Rectal smooth muscle tissue (tissue), 1 donor: Measurements from ENCODE around the gene SORCS2.

Experiments
- H3K27ac ChIP-seq: one replicate; pipeline ENCODE4 v1.7.0; 2013; ENCODE audit warnings: low read depth, low read length, inconsistent platforms
- H3K27me3 ChIP-seq: one replicate; pipeline ENCODE4 v1.7.0; 2013; ENCODE audit warnings: low read length; ENCODE audit not compliant: control insufficient read depth, insufficient read depth
- H3K36me3 ChIP-seq: one replicate; pipeline ENCODE4 v1.7.0; 2013; ENCODE audit warnings: low read length; ENCODE audit not compliant: control insufficient read depth, insufficient read depth
- H3K4me1 ChIP-seq: one replicate; pipeline ENCODE4 v1.7.0; 2013; ENCODE audit warnings: low read length; ENCODE audit not compliant: control insufficient read depth, insufficient read depth
- H3K4me3 ChIP-seq: one replicate; pipeline ENCODE4 v1.7.0; 2013; ENCODE audit warnings: low read length
- H3K9ac ChIP-seq: one replicate; pipeline ENCODE4 v1.7.0; 2013; ENCODE audit warnings: low read length

SORCS2 gene

GRCh38 chr4:7458477-7458876, 266.1 kb downstream of the SORCS2 start:
- H3K4me3 ChIP-seq: no peak overlapping the region
- H3K36me3 ChIP-seq: no peaks in the 10 kb centered on the region
- no peak overlapping the region for H3K9ac ChIP-seq
- no peak overlapping the region for H3K27ac ChIP-seq
- H3K4me1 ChIP-seq: no peaks in the 10 kb centered on the region
- H3K27me3 ChIP-seq: no peaks in the 10 kb centered on the region

GRCh38 chr4:7459471-7459870, 267.1 kb downstream of the SORCS2 start:
- no peaks in the 10 kb centered on the region for H3K36me3 ChIP-seq
- H3K4me3 ChIP-seq: no peak overlapping the region
- no peak overlapping the region for H3K9ac ChIP-seq
- no peaks in the 10 kb centered on the region for H3K27me3 ChIP-seq
- no peaks in the 10 kb centered on the region for H3K4me1 ChIP-seq
- H3K27ac ChIP-seq: no peak overlapping the region

GRCh38 chr4:7460566-7460965, 268.2 kb downstream of the SORCS2 start:
- H3K4me1 ChIP-seq: no peaks in the 10 kb centered on the region
- no peak overlapping the region for H3K9ac ChIP-seq
- H3K36me3 ChIP-seq: no peaks in the 10 kb centered on the region
- H3K27ac ChIP-seq: no peak overlapping the region
- H3K4me3 ChIP-seq: no peak overlapping the region
- H3K27me3 ChIP-seq: no peaks in the 10 kb centered on the region

- Histone ChIP-seq H3K36me3 (no peaks in the 10 kb centered on the region), H3K27me3 (no peaks in the 10 kb centered on the region), H3K4me1 (no peaks in the 10 kb centered on the region), H3K4me3 (no peak overlapping the region), H3K9ac (no peak overlapping the region), H3K27ac (no peak overlapping the region)
Measured at GRCh38 chr4:7461230-7461629, 268.9 kb downstream of the SORCS2 start.

GRCh38 chr4:7462509-7462971, 270.2 kb downstream of the SORCS2 start:
- H3K4me1 ChIP-seq: no peaks in the 10 kb centered on the region
- no peaks in the 10 kb centered on the region for H3K36me3 ChIP-seq
- H3K27ac ChIP-seq: no peak overlapping the region
- H3K9ac ChIP-seq: no peak overlapping the region
- H3K27me3 ChIP-seq: no peaks in the 10 kb centered on the region
- no peak overlapping the region for H3K4me3 ChIP-seq

GRCh38 chr4:7463566-7464258, 271.4 kb downstream of the SORCS2 start:
- Histone ChIP-seq H3K27ac (no peak overlapping the region), H3K27me3 (no peaks in the 10 kb centered on the region), H3K4me1 (no peaks in the 10 kb centered on the region), H3K9ac (no peak overlapping the region), H3K36me3 (no peaks in the 10 kb centered on the region), H3K4me3 (no peak overlapping the region)

- H3K4me1 ChIP-seq: no peaks in the 10 kb centered on the region
- H3K4me3 ChIP-seq: no peak overlapping the region
- no peaks in the 10 kb centered on the region for H3K36me3 ChIP-seq
- no peak overlapping the region for H3K9ac ChIP-seq
- H3K27me3 ChIP-seq: no peaks in the 10 kb centered on the region
- no peak overlapping the region for H3K27ac ChIP-seq
Measured at GRCh38 chr4:7464259-7464655, 271.9 kb downstream of the SORCS2 start.

- Histone ChIP-seq H3K4me1 (no peaks in the 10 kb centered on the region), H3K36me3 (no peaks in the 10 kb centered on the region), H3K4me3 (no peak overlapping the region), H3K27ac (no peak overlapping the region), H3K9ac (no peak overlapping the region), H3K27me3 (no peaks in the 10 kb centered on the region)
Measured at GRCh38 chr4:7465017-7465416, 272.7 kb downstream of the SORCS2 start.

- no peaks in the 10 kb centered on the region for H3K36me3 ChIP-seq
- no peaks in the 10 kb centered on the region for H3K27me3 ChIP-seq
- no peaks in the 10 kb centered on the region for H3K4me1 ChIP-seq
- no peak overlapping the region for H3K9ac ChIP-seq
- no peak overlapping the region for H3K4me3 ChIP-seq
- no peak overlapping the region for H3K27ac ChIP-seq
Measured at GRCh38 chr4:7466215-7466614, 273.9 kb downstream of the SORCS2 start.

- no peaks in the 10 kb centered on the region for H3K27me3 ChIP-seq
- no peaks in the 10 kb centered on the region for H3K4me1 ChIP-seq
- no peaks in the 10 kb centered on the region for H3K36me3 ChIP-seq
- H3K9ac ChIP-seq: no peak overlapping the region
- no peak overlapping the region for H3K27ac ChIP-seq
- no peak overlapping the region for H3K4me3 ChIP-seq
Measured at GRCh38 chr4:7466904-7467303, 274.6 kb downstream of the SORCS2 start.

GRCh38 chr4:7467471-7467870, 275.1 kb downstream of the SORCS2 start:
- no peaks in the 10 kb centered on the region for H3K36me3 ChIP-seq
- no peak overlapping the region for H3K4me3 ChIP-seq
- no peak overlapping the region for H3K27ac ChIP-seq
- H3K27me3 ChIP-seq: no peaks in the 10 kb centered on the region
- H3K9ac ChIP-seq: no peak overlapping the region
- no peaks in the 10 kb centered on the region for H3K4me1 ChIP-seq

- H3K4me3 ChIP-seq: no peak overlapping the region
- H3K9ac ChIP-seq: no peak overlapping the region
- no peaks in the 10 kb centered on the region for H3K36me3 ChIP-seq
- no peak overlapping the region for H3K27ac ChIP-seq
- no peaks in the 10 kb centered on the region for H3K4me1 ChIP-seq
- H3K27me3 ChIP-seq: no peaks in the 10 kb centered on the region
Measured at GRCh38 chr4:7469023-7469422, 276.7 kb downstream of the SORCS2 start.

- Histone ChIP-seq H3K4me3 (no peak overlapping the region), H3K9ac (no peak overlapping the region), H3K27ac (no peak overlapping the region), H3K36me3 (no peaks in the 10 kb centered on the region), H3K27me3 (no peaks in the 10 kb centered on the region), H3K4me1 (no peaks in the 10 kb centered on the region)
Measured at GRCh38 chr4:7470111-7470510, 277.8 kb downstream of the SORCS2 start.
